Mesendoderm (in vitro differentiated cells): Measurements from ENCODE around the gene FAM149A.

ENCODE experiments used
- DNase-seq: peaks from one replicate; pipeline ENCODE4 v3.0.0; 2013
- H2AK5ac ChIP-seq: 2 replicates; pipeline ENCODE4 v1.6.1; 2013; ENCODE audit warnings: low read length, inconsistent platforms
- H2BK120ac ChIP-seq: 2 replicates; pipeline ENCODE4 v1.6.1; 2013; ENCODE audit warnings: low read depth, mild to moderate bottlenecking, low read length, moderate library complexity, mixed read lengths
- H2BK15ac ChIP-seq: replicated peaks from 2 replicates; pipeline ENCODE4 v1.6.1; 2013; ENCODE audit warnings: low read depth, mild to moderate bottlenecking, moderate library complexity
- H2BK5ac ChIP-seq: 2 replicates; pipeline ENCODE4 v1.6.1; 2013; ENCODE audit warnings: low read length, inconsistent platforms
- H3K18ac ChIP-seq: 2 replicates; pipeline ENCODE4 v1.6.1; 2013; ENCODE audit warnings: mild to moderate bottlenecking, low read length, mixed read lengths
- H3K23ac ChIP-seq: one replicate; pipeline ENCODE4 v1.6.1; 2013; ENCODE audit warnings: low read length
- H3K27ac ChIP-seq: 2 replicates; pipeline ENCODE4 v1.5.1; 2013; ENCODE audit warnings: low read depth, mild to moderate bottlenecking, inconsistent platforms, low read length, moderate library complexity
- H3K27me3 ChIP-seq: 2 replicates; pipeline ENCODE4 v1.6.1; 2013; ENCODE audit warnings: low read length, control low read depth, mild to moderate bottlenecking, inconsistent platforms; ENCODE audit not compliant: insufficient read depth, poor library complexity
- H3K36me3 ChIP-seq: 2 replicates; pipeline ENCODE4 v1.6.1; 2013; ENCODE audit warnings: low read length, inconsistent platforms; ENCODE audit not compliant: control insufficient read depth, insufficient read depth
- H3K4ac ChIP-seq: one replicate; pipeline ENCODE4 v1.6.1; 2013; ENCODE audit warnings: low read depth, mild to moderate bottlenecking, low read length, moderate library complexity
- H3K4me1 ChIP-seq: 2 replicates; pipeline ENCODE4 v1.6.1; 2013; ENCODE audit warnings: low read depth, low read length, inconsistent platforms; ENCODE audit not compliant: control insufficient read depth
- H3K4me2 ChIP-seq: 2 replicates; pipeline ENCODE4 v1.6.1; 2013; ENCODE audit warnings: low read length
- H3K4me3 ChIP-seq: 2 replicates; pipeline ENCODE4 v1.5.1; 2013; ENCODE audit warnings: mild to moderate bottlenecking, low read length
- H3K56ac ChIP-seq: one replicate; pipeline ENCODE4 v1.6.1; 2013; ENCODE audit warnings: low read length
- H3K79me1 ChIP-seq: 2 replicates; pipeline ENCODE4 v1.6.1; 2013; ENCODE audit warnings: low read length, inconsistent platforms
- H3K79me2 ChIP-seq: 2 replicates; pipeline ENCODE4 v1.6.1; 2013; ENCODE audit warnings: mild to moderate bottlenecking, low read length; ENCODE audit not compliant: control insufficient read depth, insufficient read depth
- H3K9ac ChIP-seq: 2 replicates; pipeline ENCODE4 v1.6.1; 2013; ENCODE audit warnings: low read length, inconsistent platforms
- H4K5ac ChIP-seq: one replicate; pipeline ENCODE4 v1.6.1; 2013; ENCODE audit warnings: low read length
- H4K8ac ChIP-seq: one replicate; pipeline ENCODE4 v1.6.1; 2013; ENCODE audit warnings: low read depth, mild to moderate bottlenecking, control low read depth, low read length, moderate library complexity
- WGBS: extraction: QIAGEN DNeasy Blood & Tissue Kit; methylation state at CpG from one replicate; pipeline ENCODE4 v1.1.7; 2013; ENCODE audit warnings: low lambda C conversion rate, missing lambda C conversion rate; ENCODE audit not compliant: insufficient coverage; ENCODE audit errors: extremely low coverage; 5-methylcytosine and 5-hydroxymethylcytosine counted together

The FAM149A gene

DNA sequence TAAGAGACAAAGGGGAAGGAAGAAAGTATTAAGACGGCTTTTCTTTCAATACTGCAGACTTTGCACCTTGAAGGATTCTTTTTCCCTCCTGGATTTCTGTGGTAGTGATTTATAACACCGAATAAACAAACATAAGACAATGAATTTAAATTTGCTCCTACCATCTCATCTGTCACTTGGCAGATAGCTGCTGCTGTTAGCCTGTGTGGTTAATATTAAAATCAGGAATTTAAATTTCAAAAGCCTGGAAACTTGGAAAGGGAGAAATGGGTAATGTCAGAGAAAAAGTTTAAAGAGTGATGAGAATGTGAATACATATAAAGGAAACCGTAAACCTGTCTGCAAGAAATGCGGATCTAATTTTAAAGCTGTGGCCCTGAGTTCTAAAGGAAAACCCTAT is 3.4 kb downstream of the FAM149A start:
- no peak for DNase-seq
- Histone ChIP-seq H3K79me2 (no peaks in the 10 kb centered on the region), H3K79me1 (no peaks in the 10 kb centered on the region), H3K18ac (no peak overlapping the region), H3K56ac (no peak overlapping the region), H3K36me3 (no peaks in the 10 kb centered on the region), H2BK5ac (no peak overlapping the region), H2BK120ac (no peak overlapping the region), H3K4ac (no peak overlapping the region), H2BK15ac (no peak overlapping the region), H3K4me1 (no peaks in the 10 kb centered on the region), H4K5ac (no peak overlapping the region), H3K4me2 (no peak overlapping the region), H3K27me3 (no peaks in the 10 kb centered on the region), H3K27ac (no peak overlapping the region), H3K4me3 (no peak overlapping the region), H3K9ac (no peak overlapping the region), H2AK5ac (no peak overlapping the region), H3K23ac (no peak overlapping the region), H4K8ac (no peak overlapping the region)
- no CpG with 5 or more reads among the region's 4 CpGs for WGBS

DNA sequence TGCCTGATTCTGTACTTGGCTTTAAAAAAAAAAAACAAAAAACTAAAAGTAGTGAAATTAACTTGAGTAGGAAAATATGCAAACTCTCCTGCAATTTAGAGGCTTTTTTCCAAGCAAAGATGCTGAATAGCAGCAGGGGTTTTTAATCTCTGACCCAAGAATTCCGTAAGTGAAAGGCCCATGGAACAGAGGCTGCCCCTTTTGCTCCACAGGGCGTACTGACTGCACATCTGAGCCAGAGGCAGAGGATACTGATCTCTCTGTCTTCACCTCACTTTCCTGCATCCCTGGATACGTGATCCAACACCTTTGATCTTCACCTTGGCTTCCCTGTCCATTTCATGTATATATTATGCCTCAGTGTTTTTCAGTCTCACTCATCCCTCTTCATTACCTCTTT is 3.9 kb downstream of the FAM149A start:
- Histone ChIP-seq H3K9ac (no peak overlapping the region), H3K27me3 (no peaks in the 10 kb centered on the region), H3K36me3 (no peaks in the 10 kb centered on the region), H2BK120ac (no peak overlapping the region), H4K8ac (no peak overlapping the region), H2BK15ac (no peak overlapping the region), H3K4me3 (no peak overlapping the region), H3K4me2 (no peak overlapping the region), H4K5ac (no peak overlapping the region), H2BK5ac (no peak overlapping the region), H3K56ac (no peak overlapping the region), H3K79me2 (no peaks in the 10 kb centered on the region), H3K4ac (no peak overlapping the region), H3K79me1 (no peaks in the 10 kb centered on the region), H2AK5ac (no peak overlapping the region), H3K4me1 (no peaks in the 10 kb centered on the region), H3K18ac (no peak overlapping the region), H3K23ac (no peak overlapping the region), H3K27ac (no peak overlapping the region)
- no peak for DNase-seq
- no CpG with 5 or more reads among the region's 3 CpGs for WGBS

DNA sequence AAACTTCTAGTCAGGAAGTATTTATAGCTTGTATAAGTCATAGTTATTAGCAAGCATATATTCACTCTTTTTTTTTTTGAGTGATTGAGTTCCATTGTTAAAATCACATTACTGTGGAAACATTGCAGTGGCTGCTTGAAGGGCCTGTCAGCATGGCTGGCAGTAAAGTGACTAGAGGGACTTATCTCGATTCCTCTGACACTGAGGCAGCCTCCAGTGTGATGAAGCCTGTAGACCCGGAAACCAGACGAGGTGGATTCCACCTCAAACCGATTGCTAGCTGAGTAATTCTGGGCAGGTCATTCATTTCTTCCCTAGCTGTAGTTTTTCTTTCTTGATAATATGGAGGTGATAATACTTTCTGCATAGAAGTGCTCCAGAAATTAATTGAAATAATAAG is 4.7 kb downstream of the FAM149A start:
- H2BK120ac ChIP-seq = no peak overlapping the region
- no peak overlapping the region for H3K56ac ChIP-seq
- no peak overlapping the region for H3K23ac ChIP-seq
- no peak overlapping the region for H3K27ac ChIP-seq
- H3K27me3 ChIP-seq = no peaks in the 10 kb centered on the region
- no peak overlapping the region for H2BK5ac ChIP-seq
- no peak overlapping the region for H3K18ac ChIP-seq
- no peak for DNase-seq
- no peaks in the 10 kb centered on the region for H3K79me2 ChIP-seq
- no CpG with 5 or more reads among the region's 4 CpGs for WGBS
- H3K4me3 ChIP-seq = no peak overlapping the region
- H3K36me3 ChIP-seq = no peaks in the 10 kb centered on the region
- H3K79me1 ChIP-seq = no peaks in the 10 kb centered on the region
- H3K4me1 ChIP-seq = no peaks in the 10 kb centered on the region
- no peak overlapping the region for H3K4me2 ChIP-seq
- no peak overlapping the region for H4K5ac ChIP-seq
- H4K8ac ChIP-seq = no peak overlapping the region
- no peak overlapping the region for H2BK15ac ChIP-seq
- no peak overlapping the region for H3K9ac ChIP-seq
- no peak overlapping the region for H2AK5ac ChIP-seq
- H3K4ac ChIP-seq = no peak overlapping the region

DNA sequence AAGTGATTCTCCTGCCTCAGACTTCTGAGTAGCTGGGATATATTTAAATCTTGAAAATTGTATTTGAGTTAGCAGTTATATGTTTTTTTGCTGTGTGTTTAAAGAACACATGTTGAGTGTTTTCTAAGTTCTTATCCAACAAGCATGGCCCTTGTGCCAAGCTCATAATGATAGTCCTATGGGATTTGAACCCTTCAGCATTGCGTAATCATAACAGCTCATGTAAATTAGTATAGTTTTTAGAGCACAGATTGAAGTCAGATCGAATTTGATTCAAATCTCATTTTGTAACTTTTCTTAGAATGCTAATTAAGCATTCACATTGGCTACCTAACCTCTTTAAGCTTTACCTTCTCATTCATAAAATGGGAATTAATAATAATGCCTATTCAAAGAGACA is 12.2 kb downstream of the FAM149A start:
- Histone ChIP-seq H2BK15ac (no peak overlapping the region), H2AK5ac (no peak overlapping the region), H3K56ac (no peak overlapping the region), H3K23ac (no peak overlapping the region), H3K9ac (no peak overlapping the region), H3K79me1 (no peaks in the 10 kb centered on the region), H4K8ac (no peak overlapping the region), H3K4me1 (no peaks in the 10 kb centered on the region), H2BK120ac (no peak overlapping the region), H3K27ac (no peak overlapping the region), H2BK5ac (no peak overlapping the region), H3K4me2 (no peak overlapping the region), H3K27me3 (no peaks in the 10 kb centered on the region), H3K36me3 (no peaks in the 10 kb centered on the region), H3K4me3 (no peak overlapping the region), H3K79me2 (no peaks in the 10 kb centered on the region), H3K4ac (no peak overlapping the region), H3K18ac (no peak overlapping the region), H4K5ac (no peak overlapping the region)
- DNase-seq = no peak
- WGBS = no CpG with 5 or more reads among the region's 2 CpGs

DNA sequence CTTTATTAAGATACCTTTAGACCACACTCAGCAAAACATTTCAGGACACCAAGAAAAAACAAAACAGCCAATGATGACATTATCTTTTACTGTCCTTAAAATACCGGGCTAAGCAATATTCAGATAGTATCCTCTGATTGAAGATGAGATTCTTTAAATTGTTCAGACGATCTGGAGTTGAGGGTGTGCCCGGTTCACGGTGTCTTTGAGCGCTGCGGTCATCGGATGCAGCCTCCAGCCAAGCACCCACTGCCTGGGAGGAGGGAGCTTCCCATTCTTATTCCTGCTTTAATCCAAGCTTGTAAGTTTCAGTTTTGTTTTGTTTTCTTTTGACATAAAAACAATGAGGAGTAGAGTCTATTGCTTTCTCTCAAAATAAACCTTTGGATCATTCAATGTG is 14.1 kb downstream of the FAM149A start:
- Histone ChIP-seq H4K5ac (no peak overlapping the region), H2AK5ac (no peak overlapping the region), H2BK15ac (no peak overlapping the region), H3K23ac (no peak overlapping the region), H3K36me3 (no peaks in the 10 kb centered on the region), H3K79me2 (no peaks in the 10 kb centered on the region), H2BK5ac (no peak overlapping the region), H3K4ac (no peak overlapping the region), H3K56ac (no peak overlapping the region), H2BK120ac (no peak overlapping the region), H3K9ac (no peak overlapping the region), H3K79me1 (no peaks in the 10 kb centered on the region), H4K8ac (no peak overlapping the region), H3K27ac (no peak overlapping the region), H3K4me2 (no peak overlapping the region), H3K4me1 (no peaks in the 10 kb centered on the region), H3K27me3 (no peaks in the 10 kb centered on the region), H3K4me3 (no peak overlapping the region), H3K18ac (no peak overlapping the region)
- no CpG with 5 or more reads among the region's 7 CpGs for WGBS
- DNase-seq = no peak

DNA sequence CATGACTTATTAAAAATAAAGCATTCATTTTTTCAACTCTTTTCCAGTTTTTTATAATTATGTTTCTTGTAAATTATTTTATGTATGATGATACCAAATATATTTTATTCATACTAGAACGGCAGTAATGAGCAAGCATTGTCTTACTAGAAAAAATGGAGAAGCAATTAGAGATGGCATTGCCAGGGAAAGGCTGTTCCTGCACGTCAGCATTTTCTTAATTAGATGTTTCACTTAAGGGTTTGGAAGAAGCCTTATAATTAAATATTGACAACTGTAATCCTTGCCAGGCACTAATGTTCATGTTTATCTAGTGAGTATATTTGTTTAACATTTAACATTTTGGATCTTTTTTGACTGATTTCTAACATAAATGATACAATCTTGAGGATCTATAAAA is 16.6 kb downstream of the FAM149A start:
- Histone ChIP-seq H3K4me2 (no peak overlapping the region), H3K56ac (no peak overlapping the region), H3K4me3 (no peak overlapping the region), H3K4me1 (no peaks in the 10 kb centered on the region), H2BK5ac (no peak overlapping the region), H3K79me2 (no peaks in the 10 kb centered on the region), H4K8ac (no peak overlapping the region), H3K23ac (no peak overlapping the region), H3K79me1 (no peaks in the 10 kb centered on the region), H2BK120ac (no peak overlapping the region), H3K27me3 (no peaks in the 10 kb centered on the region), H2BK15ac (no peak overlapping the region), H3K18ac (no peak overlapping the region), H4K5ac (no peak overlapping the region), H3K36me3 (no peaks in the 10 kb centered on the region), H2AK5ac (no peak overlapping the region), H3K27ac (no peak overlapping the region), H3K9ac (no peak overlapping the region), H3K4ac (no peak overlapping the region)
- DNase-seq = no peak
- WGBS = no CpG with 5 or more reads among the region's 2 CpGs
